K562 (cell line): ENCODE measurements around the gene MYO10. TPM values are rescaled to one million over a fixed set of nuclear protein-coding genes. Genes with fewer than 3 reads are reported as not detected.

Source experiments
- ATAC-seq: fragments of 200-7000 bp; cut with Tn5 transposase; 3 replicates; pipeline ENCODE4 v1.9.1; 2020; ENCODE audit warnings: moderate library complexity
- BruUV-seq: library from RNA; stranded (reverse); fragments of 400-500 nt; replicated peaks from 2 replicates; lab custom pipeline; 2021; lab: Mats Ljungman, UMichigan
- CTCF ChIA-PET: fragments of 300-600 bp; formaldehyde crosslinking; extraction: SDS; loops from one replicate; lab custom pipeline; 2021; ENCODE audit warnings: low intra/inter-chr PET ratio; lab: Yijun Ruan, JAX
- POLR2A ChIA-PET: fragments of 300-600, 350-650 bp; sonication (Branson Sonifier 250); formaldehyde crosslinking; extraction: SDS; loops from one replicate; lab custom pipeline; 2021; ENCODE audit warnings: antibody characterized with exemption, inconsistent platforms; lab: Yijun Ruan, JAX
- DNase-seq, 4 experiments: peaks; one replicate each; pipeline versions ENCODE4 v3.0.0 to v3.0.0-alpha.2; 2011 to 2018; ENCODE audit warnings: low spot score in 3 of 4, mixed read lengths in 3 of 4; ENCODE audit errors: extremely low read depth in 1 of 4
- FAIRE-seq: peaks from 2 replicates; lab custom pipeline; 2011; peaks lifted over from hg19 to GRCh38; lab: Jason Lieb, UNC
- H2AFZ ChIP-seq: 2 replicates; pipeline ENCODE4 v1.6.0; 2011; ENCODE audit warnings: low read depth, low read length, control low read depth, inconsistent platforms
- H3K27ac ChIP-seq: fragments of 200-600 bp; 3 replicates; pipeline ENCODE4 v1.8.0; 2011; ENCODE audit warnings: low read depth, mild to moderate bottlenecking, control low read depth, inconsistent platforms, low read length, moderate library complexity, mixed read lengths; ENCODE audit errors: extremely low read depth
- H3K27me3 ChIP-seq, 2 experiments: fragments of 300-600 bp in 1 of 2; 2 replicates in 1 of 2; 3 replicates in 1 of 2; pipeline versions ENCODE4 v1.6.0 to v1.8.0; 2011; ENCODE audit warnings: inconsistent platforms in 2 of 2, low read length in 2 of 2, mild to moderate bottlenecking in 1 of 2, mixed read lengths in 1 of 2, moderate library complexity in 1 of 2; ENCODE audit not compliant: control insufficient read depth in 2 of 2, insufficient read depth in 2 of 2
- H3K36me3 ChIP-seq: fragments of 300-600 bp; 3 replicates; pipeline ENCODE4 v1.8.0; 2011; ENCODE audit warnings: mild to moderate bottlenecking, low read length, inconsistent platforms; ENCODE audit not compliant: control insufficient read depth, insufficient read depth
- H3K4me1 ChIP-seq, 2 experiments: fragments of 200-600 bp in 1 of 2; replicated peaks in 1 of 2; 2 replicates in 1 of 2; 3 replicates in 1 of 2; pipeline versions ENCODE4 v1.5.1 to v1.8.0; 2011; ENCODE audit warnings: inconsistent platforms in 2 of 2, low read length in 2 of 2, mild to moderate bottlenecking in 1 of 2, mixed read lengths in 1 of 2, moderate library complexity in 1 of 2; ENCODE audit not compliant: control insufficient read depth in 2 of 2, insufficient read depth in 2 of 2
- H3K4me2 ChIP-seq: 2 replicates; pipeline ENCODE4 v1.6.1; 2011; ENCODE audit warnings: low read length, control low read depth, inconsistent platforms, mixed read lengths; ENCODE audit not compliant: insufficient read depth
- H3K4me3 ChIP-seq: fragments of 200-600 bp; sonication (generic), shearing (Covaris generic); 2 replicates; pipeline ENCODE4 v1.5.1; 2016; ENCODE audit warnings: control low read depth, inconsistent platforms
- H3K79me2 ChIP-seq: fragments of 200-600 bp; 3 replicates; pipeline ENCODE4 v1.8.0; 2011; ENCODE audit warnings: low read length, inconsistent platforms; ENCODE audit not compliant: control insufficient read depth, insufficient read depth
- H3K9ac ChIP-seq, 2 experiments: 2 replicates each; pipeline versions ENCODE4 v1.6.0 to v1.6.1; 2011; ENCODE audit warnings: low read depth in 2 of 2, low read length in 2 of 2, control low read depth in 1 of 2, inconsistent platforms in 1 of 2, mild to moderate bottlenecking in 1 of 2, mixed read lengths in 1 of 2; ENCODE audit not compliant: insufficient read depth in 1 of 2
- H3K9me1 ChIP-seq: one replicate; pipeline ENCODE4 v1.6.0; 2011; ENCODE audit warnings: inconsistent platforms, mild to moderate bottlenecking, low read length, moderate library complexity; ENCODE audit not compliant: control insufficient read depth, insufficient read depth
- H3K9me3 ChIP-seq: replicated peaks from 2 replicates; pipeline ENCODE4 v1.5.1; 2011; ENCODE audit warnings: low read depth, low read length, inconsistent platforms; ENCODE audit not compliant: control insufficient read depth, insufficient read depth
- H4K20me1 ChIP-seq: replicated peaks from 2 replicates; pipeline ENCODE4 v1.6.1; 2011; ENCODE audit warnings: low read length, inconsistent platforms, mixed read lengths; ENCODE audit not compliant: control insufficient read depth, insufficient read depth
- PKNOX1 ChIP-seq: fragments of 450-650 bp; IDR thresholded peaks from 2 replicates; pipeline ENCODE4 v1.6.1; 2016
- SAP30 ChIP-seq: fragments of 200-600 bp; sonication (generic); IDR thresholded peaks from 2 replicates; pipeline ENCODE4 v1.6.1; 2012; ENCODE audit warnings: borderline replicate concordance, low read depth, mild to moderate bottlenecking, moderate library complexity, low read length, control low read depth, inconsistent platforms; ENCODE audit not compliant: insufficient read depth, poor library complexity, severe bottlenecking
- SNIP1 ChIP-seq: fragments of 450-650 bp; IDR thresholded peaks from 2 replicates; pipeline ENCODE4 v1.7.1; 2017; ENCODE audit warnings: low read depth, mild to moderate bottlenecking
- TCF7L2 ChIP-seq: fragments of 150-350 bp; IDR thresholded peaks from 2 replicates; pipeline ENCODE4 v1.6.1; 2016; ENCODE audit warnings: low read depth, mild to moderate bottlenecking, low read length, moderate library complexity
- ZFX ChIP-seq: sonication (generic); formaldehyde crosslinking; IDR thresholded peaks from 2 replicates; pipeline ENCODE4 v1.8.0; 2022; ENCODE audit warnings: mild to moderate bottlenecking, missing genetic modification reagents, moderate library complexity
- ZNF518B ChIP-seq: fragments of 250-450 bp; sonication (Bioruptor Pico); IDR thresholded peaks from 2 replicates; pipeline ENCODE4 v1.5.0; 2021; ENCODE audit warnings: mild to moderate bottlenecking, moderate library complexity
- WGBS: fragments of 100-300 bp; shearing (Covaris generic); methylation state at CpG from one replicate; pipeline ENCODE4 v1.1.6; 2016; ENCODE audit warnings: low coverage, mixed read lengths; ENCODE audit not compliant: insufficient coverage; ENCODE audit errors: missing lambda C conversion rate; 5-methylcytosine and 5-hydroxymethylcytosine counted together
- in situ Hi-C: fragments of 300-500 bp; cut with MboI; formaldehyde crosslinking; loops from 4 replicates; pipeline ENCODE4 v1.15.0; 2018; ENCODE audit warnings: inconsistent platforms, mixed read lengths
- intact Hi-C: fragments of 100-400 bp; cut with micrococcal nuclease; formaldehyde crosslinking; loops from 2 replicates; pipeline ENCODE4 v1.14.2; 2022
- polyA plus RNA-seq, 8 experiments: library from polyadenylated mRNA; depleted of rRNA in 4 of 8; stranded (reverse) in 5 of 8; unstranded in 3 of 8; fragments of >200 nt; fragmentation: Nextera tagmentation in 2 of 8; fragmentation: Illumina TruSeq in 1 of 8; extraction: Ambion mirVana in 2 of 8; extraction: Trizol in 1 of 8; gene quantifications; 2 replicates each; pipeline versions ENCODE4 v1.2.1 to v1.2.3, GENCODE V29; 2011 to 2014; ENCODE audit warnings: inconsistent platforms in 1 of 8, missing spikeins in 1 of 8
- total RNA-seq, 7 experiments: library from RNA; depleted of rRNA in 6 of 7; stranded (reverse); fragments of >200 nt in 6 of 7; fragmentation: Illumina TruSeq in 2 of 7; extraction: Trizol in 2 of 7; gene quantifications; 2 replicates each; pipeline versions ENCODE4 v1.2.1 to v1.2.3, GENCODE V29; 2011 to 2021; ENCODE audit warnings: low replicate concordance in 1 of 7

MYO10 gene
- total and polyA plus RNA-seq, 9 of the 15 experiments (the other 6 are each of a cell fraction or from before 2014, with no cell fraction given): 0.04 to 0.24 TPM; not detected in 7

GRCh38 chr5:16772556-16772955 is 163.5 kb downstream of the MYO10 start (continued):
- TF ChIP-seq ZNF518B (no peak), ZFX (CRISPR knock-in tag) (no peak)
- TF ChIP-seq, all 486 proteins: peak for 0

- Histone ChIP-seq H3K9me3 (no peaks in the 10 kb centered on the region), H3K9me1 (no peaks in the 10 kb centered on the region), H3K27ac (no peak overlapping the region), H3K36me3 (no peaks in the 10 kb centered on the region), H3K4me3 (no peak overlapping the region), H3K4me2 (no peak overlapping the region), H3K9ac (no peak overlapping the region), H3K79me2 (no peaks in the 10 kb centered on the region), H3K27me3 (no peaks in the 10 kb centered on the region), H2AFZ (no peak overlapping the region), H3K4me1 (no peaks in the 10 kb centered on the region), H4K20me1 (no peaks in the 10 kb centered on the region)
- FAIRE-seq (no peak), ATAC-seq (no peak), DNase-seq (no peak)
- intact Hi-C loops (no loop called here), in situ Hi-C loops (no loop called here)
- no TSS peak for BruUV-seq
- 0% methylated on average over 3 of the region's 3 CpGs for WGBS
- POLR2A ChIA-PET: interaction anchor here (0.7 kb wide), 1 partner anchor 13 kb away, joined by 4 read pairs; no protein-coding TSS in a partner anchor
- TF ChIP-seq SNIP1 (no peak), SAP30 (no peak), PKNOX1 (peak; percentile 29; the same call in 1 of the 2 replicates), TCF7L2 (no peak)
- CTCF ChIA-PET: no interaction called here
Measured at GRCh38 chr5:16768184-16768583, 167.9 kb downstream of the MYO10 start.
